Liver (tissue), 9 donors: ENCODE measurements around the gene PGBD5. TPM values are rescaled to one million over a fixed set of nuclear protein-coding genes. Genes with fewer than 3 reads are reported as not detected.

ENCODE experiments used
- DNase-seq: peaks from one replicate; pipeline ENCODE4 v3.0.0-alpha.2; 2017; ENCODE audit warnings: low spot score
- H3K27ac ChIP-seq, 2 donors: one replicate each; pipeline ENCODE4 v1.7.0; 2013; ENCODE audit warnings: inconsistent platforms in 2 of 2, low read length in 2 of 2, control low read depth in 1 of 2, low read depth in 1 of 2, mild to moderate bottlenecking in 1 of 2
- H3K27me3 ChIP-seq, 4 donors: one replicate each; pipeline versions ENCODE4 v1.6.1 to v1.7.0; 2013; ENCODE audit warnings: low read length in 3 of 4, inconsistent platforms in 1 of 4, mild to moderate bottlenecking in 1 of 4, moderate library complexity in 1 of 4; ENCODE audit not compliant: control insufficient read depth in 4 of 4, insufficient read depth in 4 of 4
- H3K36me3 ChIP-seq, 4 donors: one replicate each; pipeline versions ENCODE4 v1.6.1 to v1.7.0; 2013; ENCODE audit warnings: low read length in 3 of 4, mild to moderate bottlenecking in 3 of 4, low read depth in 1 of 4, moderate library complexity in 1 of 4; ENCODE audit not compliant: control insufficient read depth in 4 of 4, insufficient read depth in 3 of 4
- H3K4me1 ChIP-seq, 4 donors: one replicate each; pipeline versions ENCODE4 v1.6.1 to v1.7.0; 2013; ENCODE audit warnings: low read length in 3 of 4, mild to moderate bottlenecking in 3 of 4, moderate library complexity in 1 of 4; ENCODE audit not compliant: control insufficient read depth in 4 of 4, insufficient read depth in 4 of 4
- H3K4me3 ChIP-seq, 3 donors: one replicate each; pipeline versions ENCODE4 v1.6.1 to v1.7.0; 2013; ENCODE audit warnings: low read length in 3 of 3, control low read depth in 1 of 3, low read depth in 1 of 3, mild to moderate bottlenecking in 1 of 3
- H3K9ac ChIP-seq, 2 donors: one replicate each; pipeline ENCODE4 v1.7.0; 2013; ENCODE audit warnings: low read length in 2 of 2, mild to moderate bottlenecking in 2 of 2, moderate library complexity in 2 of 2, control low read depth in 1 of 2, low read depth in 1 of 2
- H3K9me3 ChIP-seq, 4 donors: one replicate each; pipeline versions ENCODE4 v1.6.1 to v1.7.0; 2013; ENCODE audit warnings: low read length in 3 of 4; ENCODE audit not compliant: control insufficient read depth in 4 of 4
- FOXA1 ChIP-seq: IDR thresholded peaks from 2 replicates; pipeline ENCODE4 v1.6.1; 2016; ENCODE audit warnings: antibody characterized with exemption
- FOXA2 ChIP-seq: IDR thresholded peaks from 2 replicates; pipeline ENCODE4 v1.6.1; 2016; ENCODE audit warnings: antibody characterized with exemption
- GABPA ChIP-seq, 2 donors: IDR thresholded peaks in 1 of 2; conservative IDR thresholded peaks in 1 of 2; 2 replicates each; pipeline ENCODE4 v1.6.1; 2016; ENCODE audit warnings: antibody characterized with exemption in 2 of 2, mild to moderate bottlenecking in 1 of 2, moderate library complexity in 1 of 2
- JUND ChIP-seq, 2 donors: IDR thresholded peaks; 2 replicates each; pipeline ENCODE4 v1.6.1; 2016; ENCODE audit warnings: antibody characterized with exemption in 2 of 2
- NR2F2 ChIP-seq: IDR thresholded peaks from 2 replicates; pipeline ENCODE4 v1.6.1; 2016; ENCODE audit warnings: antibody characterized with exemption
- RAD21 ChIP-seq, 2 donors: IDR thresholded peaks; 2 replicates each; pipeline ENCODE4 v1.6.1; 2016; ENCODE audit warnings: antibody characterized with exemption in 2 of 2, mild to moderate bottlenecking in 2 of 2
- RXRA ChIP-seq, 2 donors: IDR thresholded peaks; 2 replicates each; pipeline ENCODE4 v1.6.1; 2017 to 2018; ENCODE audit warnings: antibody characterized with exemption in 2 of 2, mild to moderate bottlenecking in 1 of 2
- SP1 ChIP-seq: IDR thresholded peaks from 2 replicates; pipeline ENCODE4 v1.6.1; 2018; ENCODE audit warnings: antibody characterized with exemption, mild to moderate bottlenecking
- TAF1 ChIP-seq: conservative IDR thresholded peaks from 2 replicates; pipeline ENCODE4 v1.6.1; 2016; ENCODE audit warnings: antibody characterized with exemption, mild to moderate bottlenecking
- YY1 ChIP-seq: IDR thresholded peaks from 2 replicates; pipeline ENCODE4 v1.6.1; 2016; ENCODE audit warnings: antibody characterized with exemption, mild to moderate bottlenecking
- WGBS: extraction: QIAGEN DNeasy Blood & Tissue Kit; methylation state at CpG from one replicate; pipeline ENCODE4 v1.1.7; 2013; 5-methylcytosine and 5-hydroxymethylcytosine counted together
- polyA plus RNA-seq, 2 donors: library from polyadenylated mRNA; stranded (reverse) in 1 of 2; unstranded in 1 of 2; fragments of 200-250 nt in 1 of 2; fragments of >200 nt in 1 of 2; fragmentation: Nextera tagmentation in 1 of 2; extraction: Ambion mirVana in 1 of 2; gene quantifications; one replicate each; pipeline versions ENCODE4 v1.2.1 to v1.2.3, GENCODE V29; 2013 to 2015
- total RNA-seq, 2 donors: library from RNA; depleted of rRNA; stranded (reverse); fragments of >200 nt; gene quantifications; one replicate each; pipeline ENCODE4 v1.2.3, GENCODE V29; 2014
- TF ChIP-seq, protein P1 (sequence below): IDR thresholded peaks from 2 replicates; pipeline ENCODE4 v1.6.1; 2016; ENCODE audit warnings: antibody characterized with exemption
- TF ChIP-seq, protein P2 (sequence below): IDR thresholded peaks from 2 replicates; pipeline ENCODE4 v1.6.1; 2016; ENCODE audit warnings: antibody characterized with exemption
- TF ChIP-seq, protein P3 (sequence below): IDR thresholded peaks from 2 replicates; pipeline ENCODE4 v1.6.1; 2016; ENCODE audit warnings: antibody characterized with exemption
- TF ChIP-seq, protein P4 (sequence below): fragments of 150-350 bp; IDR thresholded peaks from 2 replicates; pipeline ENCODE4 v1.5.1; 2017; ENCODE audit warnings: improper control_type of control experiment, low read depth, low read length; ENCODE audit not compliant: missing input control
- TF ChIP-seq, protein P5 (sequence below): IDR thresholded peaks from 2 replicates; pipeline ENCODE4 v1.6.1; 2016; ENCODE audit warnings: antibody characterized with exemption, mild to moderate bottlenecking
- donor health status: healthy.
- donor health status: healthy.
- donor health status: healthy.
- donor health status: healthy.
- donor health status: healthy.

Gene PGBD5
- total and polyA plus RNA-seq, 4 donors: 0.88 to 5.4 (median 2.7) TPM

DNA sequence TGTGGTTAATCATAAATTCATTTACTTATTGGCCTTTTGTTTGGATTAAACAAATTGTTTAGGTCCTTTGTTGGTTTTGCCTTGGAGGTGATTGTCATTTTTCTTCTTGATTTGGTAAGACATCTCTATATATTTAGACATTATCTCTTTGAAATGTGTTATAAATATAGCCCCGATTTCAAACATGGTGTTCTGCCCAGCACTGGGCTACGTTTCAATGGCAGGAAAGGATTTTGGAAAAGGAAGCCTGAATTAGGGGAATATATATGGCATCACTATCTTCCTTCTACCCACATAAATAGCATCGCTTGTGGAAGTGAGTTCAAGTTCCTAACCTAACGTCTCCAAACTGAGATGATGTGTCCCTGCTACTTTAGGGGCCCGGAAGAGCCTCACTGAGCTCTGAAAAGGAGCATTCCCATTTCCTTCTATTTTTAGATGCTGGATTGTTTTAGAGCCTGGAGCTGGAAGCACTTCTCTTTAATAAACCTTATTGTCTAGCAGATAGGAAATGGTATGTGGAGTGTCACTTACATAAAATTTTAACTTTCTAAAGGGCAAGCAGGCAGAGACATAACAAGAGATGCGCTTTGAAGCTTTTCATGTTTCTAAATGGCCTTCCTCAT lies 39.4 kb downstream of the PGBD5 start:
- Histone ChIP-seq H3K9ac (no peak overlapping the region), H3K36me3 (no peaks in the 10 kb centered on the region), H3K4me1 (no peaks in the 10 kb centered on the region), H3K27ac (no peak overlapping the region), H3K9me3 (no peaks in the 10 kb centered on the region), H3K4me3 (no peak overlapping the region), H3K27me3 (no peaks in the 10 kb centered on the region)
- no peak for DNase-seq
- TF ChIP-seq SP1: no peak
- TF ChIP-seq, protein P1, sequence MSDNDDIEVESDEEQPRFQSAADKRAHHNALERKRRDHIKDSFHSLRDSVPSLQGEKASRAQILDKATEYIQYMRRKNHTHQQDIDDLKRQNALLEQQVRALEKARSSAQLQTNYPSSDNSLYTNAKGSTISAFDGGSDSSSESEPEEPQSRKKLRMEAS: no peak
- TF ChIP-seq, protein P2, sequence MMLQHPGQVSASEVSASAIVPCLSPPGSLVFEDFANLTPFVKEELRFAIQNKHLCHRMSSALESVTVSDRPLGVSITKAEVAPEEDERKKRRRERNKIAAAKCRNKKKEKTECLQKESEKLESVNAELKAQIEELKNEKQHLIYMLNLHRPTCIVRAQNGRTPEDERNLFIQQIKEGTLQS: no peak
- TF ChIP-seq YY1: no peak
- no peak for TF ChIP-seq FOXA2
- no peak for TF ChIP-seq GABPA (IDR thresholded peaks at IDR 0.05 in 1 of 2, conservative IDR thresholded peaks at IDR 0.05 in 1 of 2)
- TF ChIP-seq, protein P3, sequence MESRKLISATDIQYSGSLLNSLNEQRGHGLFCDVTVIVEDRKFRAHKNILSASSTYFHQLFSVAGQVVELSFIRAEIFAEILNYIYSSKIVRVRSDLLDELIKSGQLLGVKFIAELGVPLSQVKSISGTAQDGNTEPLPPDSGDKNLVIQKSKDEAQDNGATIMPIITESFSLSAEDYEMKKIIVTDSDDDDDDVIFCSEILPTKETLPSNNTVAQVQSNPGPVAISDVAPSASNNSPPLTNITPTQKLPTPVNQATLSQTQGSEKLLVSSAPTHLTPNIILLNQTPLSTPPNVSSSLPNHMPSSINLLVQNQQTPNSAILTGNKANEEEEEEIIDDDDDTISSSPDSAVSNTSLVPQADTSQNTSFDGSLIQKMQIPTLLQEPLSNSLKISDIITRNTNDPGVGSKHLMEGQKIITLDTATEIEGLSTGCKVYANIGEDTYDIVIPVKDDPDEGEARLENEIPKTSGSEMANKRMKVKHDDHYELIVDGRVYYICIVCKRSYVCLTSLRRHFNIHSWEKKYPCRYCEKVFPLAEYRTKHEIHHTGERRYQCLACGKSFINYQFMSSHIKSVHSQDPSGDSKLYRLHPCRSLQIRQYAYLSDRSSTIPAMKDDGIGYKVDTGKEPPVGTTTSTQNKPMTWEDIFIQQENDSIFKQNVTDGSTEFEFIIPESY: no peak
- TF ChIP-seq RXRA (IDR thresholded peaks at IDR 0.05): no peak
- no peak for TF ChIP-seq RAD21 (IDR thresholded peaks at IDR 0.05)
- TF ChIP-seq, protein P4, sequence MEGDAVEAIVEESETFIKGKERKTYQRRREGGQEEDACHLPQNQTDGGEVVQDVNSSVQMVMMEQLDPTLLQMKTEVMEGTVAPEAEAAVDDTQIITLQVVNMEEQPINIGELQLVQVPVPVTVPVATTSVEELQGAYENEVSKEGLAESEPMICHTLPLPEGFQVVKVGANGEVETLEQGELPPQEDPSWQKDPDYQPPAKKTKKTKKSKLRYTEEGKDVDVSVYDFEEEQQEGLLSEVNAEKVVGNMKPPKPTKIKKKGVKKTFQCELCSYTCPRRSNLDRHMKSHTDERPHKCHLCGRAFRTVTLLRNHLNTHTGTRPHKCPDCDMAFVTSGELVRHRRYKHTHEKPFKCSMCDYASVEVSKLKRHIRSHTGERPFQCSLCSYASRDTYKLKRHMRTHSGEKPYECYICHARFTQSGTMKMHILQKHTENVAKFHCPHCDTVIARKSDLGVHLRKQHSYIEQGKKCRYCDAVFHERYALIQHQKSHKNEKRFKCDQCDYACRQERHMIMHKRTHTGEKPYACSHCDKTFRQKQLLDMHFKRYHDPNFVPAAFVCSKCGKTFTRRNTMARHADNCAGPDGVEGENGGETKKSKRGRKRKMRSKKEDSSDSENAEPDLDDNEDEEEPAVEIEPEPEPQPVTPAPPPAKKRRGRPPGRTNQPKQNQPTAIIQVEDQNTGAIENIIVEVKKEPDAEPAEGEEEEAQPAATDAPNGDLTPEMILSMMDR: no peak
- no peak for TF ChIP-seq NR2F2
- TF ChIP-seq TAF1: no peak
- no peak for TF ChIP-seq FOXA1
- 82% methylated on average over 6 of the region's 6 CpGs for WGBS

DNA sequence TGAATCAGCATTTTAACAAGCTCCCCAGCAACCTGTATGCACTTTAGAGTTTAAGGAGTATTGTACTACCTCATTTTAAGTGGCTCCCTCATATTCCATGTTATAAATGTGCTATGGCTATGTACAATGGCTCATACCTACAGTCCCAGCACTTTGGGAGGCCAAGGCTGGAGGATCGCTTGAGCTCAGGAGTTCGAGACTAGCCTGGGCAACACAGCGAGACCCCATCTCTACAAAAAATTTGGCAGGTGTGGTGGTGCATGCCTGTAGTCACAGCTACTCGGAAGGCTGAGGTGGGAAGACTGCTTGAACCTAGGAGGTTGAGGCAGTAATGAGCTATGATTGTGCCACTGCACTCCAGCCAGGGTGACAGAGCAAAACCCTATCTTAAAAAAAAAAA lies 40.2 kb downstream of the PGBD5 start:
- Histone ChIP-seq H3K9me3 (no peaks in the 10 kb centered on the region), H3K27ac (no peak overlapping the region), H3K9ac (no peak overlapping the region), H3K4me1 (peaks cover 0 to 6% (median 2%) of the 10 kb centered on the region in 4 donors), H3K36me3 (no peaks in the 10 kb centered on the region), H3K4me3 (no peak overlapping the region), H3K27me3 (no peaks in the 10 kb centered on the region)
- WGBS: 97% methylated on average over 4 of the region's 4 CpGs
- DNase-seq: no peak
- TF ChIP-seq FOXA1: no peak
- no peak for TF ChIP-seq RXRA (IDR thresholded peaks at IDR 0.05)
- no peak for TF ChIP-seq NR2F2

DNA sequence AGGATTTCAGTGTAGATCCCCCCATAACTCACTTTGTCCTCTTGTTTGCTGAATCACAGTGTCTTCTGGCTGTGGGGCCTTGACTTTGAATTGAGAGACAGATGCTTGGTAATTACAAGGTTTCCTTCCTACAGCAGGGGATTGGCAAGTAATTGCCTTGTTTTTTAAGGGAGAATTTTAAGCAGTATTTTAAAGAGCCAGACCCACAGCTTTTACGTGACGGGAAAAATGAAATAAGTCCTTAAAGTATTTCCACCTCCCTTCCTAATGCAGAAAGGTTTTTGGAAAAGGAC lies 41.0 kb downstream of the PGBD5 start:
- 97% methylated on average over 2 of the region's 2 CpGs for WGBS
- no peak overlapping the region for H3K27ac ChIP-seq
- TF ChIP-seq RAD21 (IDR thresholded peaks at IDR 0.05) (no peak), SP1 (no peak), TAF1 (no peak), NR2F2 (no peak), FOXA1 (no peak), YY1 (no peak), GABPA (IDR thresholded peaks at IDR 0.05 in 1 of 2, conservative IDR thresholded peaks at IDR 0.05 in 1 of 2) (no peak), FOXA2 (no peak), JUND (IDR thresholded peaks at IDR 0.05) (no peak), RXRA (IDR thresholded peaks at IDR 0.05) (no peak)
- TF ChIP-seq, protein P5, sequence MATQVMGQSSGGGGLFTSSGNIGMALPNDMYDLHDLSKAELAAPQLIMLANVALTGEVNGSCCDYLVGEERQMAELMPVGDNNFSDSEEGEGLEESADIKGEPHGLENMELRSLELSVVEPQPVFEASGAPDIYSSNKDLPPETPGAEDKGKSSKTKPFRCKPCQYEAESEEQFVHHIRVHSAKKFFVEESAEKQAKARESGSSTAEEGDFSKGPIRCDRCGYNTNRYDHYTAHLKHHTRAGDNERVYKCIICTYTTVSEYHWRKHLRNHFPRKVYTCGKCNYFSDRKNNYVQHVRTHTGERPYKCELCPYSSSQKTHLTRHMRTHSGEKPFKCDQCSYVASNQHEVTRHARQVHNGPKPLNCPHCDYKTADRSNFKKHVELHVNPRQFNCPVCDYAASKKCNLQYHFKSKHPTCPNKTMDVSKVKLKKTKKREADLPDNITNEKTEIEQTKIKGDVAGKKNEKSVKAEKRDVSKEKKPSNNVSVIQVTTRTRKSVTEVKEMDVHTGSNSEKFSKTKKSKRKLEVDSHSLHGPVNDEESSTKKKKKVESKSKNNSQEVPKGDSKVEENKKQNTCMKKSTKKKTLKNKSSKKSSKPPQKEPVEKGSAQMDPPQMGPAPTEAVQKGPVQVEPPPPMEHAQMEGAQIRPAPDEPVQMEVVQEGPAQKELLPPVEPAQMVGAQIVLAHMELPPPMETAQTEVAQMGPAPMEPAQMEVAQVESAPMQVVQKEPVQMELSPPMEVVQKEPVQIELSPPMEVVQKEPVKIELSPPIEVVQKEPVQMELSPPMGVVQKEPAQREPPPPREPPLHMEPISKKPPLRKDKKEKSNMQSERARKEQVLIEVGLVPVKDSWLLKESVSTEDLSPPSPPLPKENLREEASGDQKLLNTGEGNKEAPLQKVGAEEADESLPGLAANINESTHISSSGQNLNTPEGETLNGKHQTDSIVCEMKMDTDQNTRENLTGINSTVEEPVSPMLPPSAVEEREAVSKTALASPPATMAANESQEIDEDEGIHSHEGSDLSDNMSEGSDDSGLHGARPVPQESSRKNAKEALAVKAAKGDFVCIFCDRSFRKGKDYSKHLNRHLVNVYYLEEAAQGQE: no peak
- TF ChIP-seq, protein P4: no peak

More for the DNA sequence above, 41.0 kb downstream of the PGBD5 start:
- Histone ChIP-seq H3K27me3 (no peaks in the 10 kb centered on the region), H3K9me3 (no peaks in the 10 kb centered on the region), H3K4me1 (peaks cover 0 to 10% (median 7%) of the 10 kb centered on the region in 4 donors), H3K9ac (no peak overlapping the region), H3K4me3 (no peak overlapping the region), H3K36me3 (no peaks in the 10 kb centered on the region)
- DNase-seq: no peak
